IPS-20b (cell line): ENCODE results near the gene TBL1XR1.

Experiments used
- H3K27ac ChIP-seq: one replicate; pipeline ENCODE4 v1.5.1; 2013; ENCODE audit warnings: low read length
- H3K27me3 ChIP-seq: 2 replicates; pipeline ENCODE4 v1.6.1; 2013; ENCODE audit warnings: mild to moderate bottlenecking, low read length, inconsistent platforms; ENCODE audit not compliant: insufficient read depth
- H3K36me3 ChIP-seq: 2 replicates; pipeline ENCODE4 v1.6.1; 2013; ENCODE audit warnings: low read depth, mild to moderate bottlenecking, inconsistent platforms, low read length, moderate library complexity; ENCODE audit not compliant: insufficient read depth
- H3K4me1 ChIP-seq: 2 replicates; pipeline ENCODE4 v1.6.1; 2013; ENCODE audit warnings: mild to moderate bottlenecking, control low read depth, inconsistent platforms, low read length, moderate library complexity; ENCODE audit not compliant: insufficient read depth
- H3K4me3 ChIP-seq: 2 replicates; pipeline ENCODE4 v1.5.1; 2013; ENCODE audit warnings: mild to moderate bottlenecking, low read length, inconsistent platforms
- H3K9ac ChIP-seq: 2 replicates; pipeline ENCODE4 v1.6.1; 2013; ENCODE audit warnings: low read depth, mild to moderate bottlenecking, inconsistent platforms, low read length, moderate library complexity
- H3K9me3 ChIP-seq: 2 replicates; pipeline ENCODE4 v1.6.1; 2013; ENCODE audit warnings: mild to moderate bottlenecking, low read depth, low read length, inconsistent platforms; ENCODE audit not compliant: insufficient read depth

The TBL1XR1 gene

GRCh38 chr3:177069514-177070329, 127.6 kb downstream of the TBL1XR1 start:
- Histone ChIP-seq H3K4me3 (no peak overlapping the region), H3K4me1 (peaks cover 3% of the 10 kb centered on the region; the same call in 1 of the 2 replicates), H3K9ac (no peak overlapping the region), H3K36me3 (0 out of 2 replicates have a peak, but pooled peaks cover 3% of the 10 kb centered on the region), H3K27me3 (no peaks in the 10 kb centered on the region), H3K9me3 (no peaks in the 10 kb centered on the region), H3K27ac (no peak overlapping the region)

- no peaks in the 10 kb centered on the region; the same call in 1 of the 2 replicates for H3K4me1 ChIP-seq
Observed at GRCh38 chr3:177068967-177069366, 128.3 kb downstream of the TBL1XR1 start.

GRCh38 chr3:177066068-177066467, 131.2 kb downstream of the TBL1XR1 start:
- Histone ChIP-seq H3K4me1 (no peaks in the 10 kb centered on the region; the same call in 1 of the 2 replicates), H3K4me3 (no peak overlapping the region), H3K9ac (no peak overlapping the region), H3K27ac (no peak overlapping the region), H3K36me3 (0 out of 2 replicates have a peak, but pooled peaks cover 9% of the 10 kb centered on the region), H3K9me3 (no peaks in the 10 kb centered on the region), H3K27me3 (no peaks in the 10 kb centered on the region)

More at GRCh38 chr3:177068967-177069366, 128.3 kb downstream of the TBL1XR1 start:
- H3K27ac ChIP-seq = no peak overlapping the region
- H3K9ac ChIP-seq = no peak overlapping the region
- no peaks in the 10 kb centered on the region for H3K27me3 ChIP-seq
- H3K4me3 ChIP-seq = no peak overlapping the region
- H3K36me3 ChIP-seq = 0 out of 2 replicates have a peak, but pooled peaks cover 3% of the 10 kb centered on the region
- H3K9me3 ChIP-seq = no peaks in the 10 kb centered on the region

GRCh38 chr3:177065285-177066033, 131.8 kb downstream of the TBL1XR1 start:
- H3K27me3 ChIP-seq = no peaks in the 10 kb centered on the region
- H3K4me3 ChIP-seq = no peak overlapping the region
- no peak overlapping the region for H3K27ac ChIP-seq
- H3K9me3 ChIP-seq = no peaks in the 10 kb centered on the region
- no peaks in the 10 kb centered on the region; the same call in 1 of the 2 replicates for H3K4me1 ChIP-seq
- 0 out of 2 replicates have a peak, but pooled peaks cover 9% of the 10 kb centered on the region for H3K36me3 ChIP-seq
- no peak overlapping the region for H3K9ac ChIP-seq

- Histone ChIP-seq H3K4me3 (no peak overlapping the region), H3K27me3 (no peaks in the 10 kb centered on the region), H3K36me3 (0 out of 2 replicates have a peak, but pooled peaks cover 10% of the 10 kb centered on the region), H3K9me3 (no peaks in the 10 kb centered on the region), H3K4me1 (peaks cover under 1% of the 10 kb centered on the region), H3K9ac (no peak overlapping the region), H3K27ac (no peak overlapping the region)
Observed at GRCh38 chr3:177062052-177062732, 135.1 kb downstream of the TBL1XR1 start.

GRCh38 chr3:177061369-177061768, 135.9 kb downstream of the TBL1XR1 start:
- Histone ChIP-seq H3K36me3 (0 out of 2 replicates have a peak, but pooled peaks cover 10% of the 10 kb centered on the region), H3K27ac (no peak overlapping the region), H3K4me3 (no peak overlapping the region), H3K27me3 (no peaks in the 10 kb centered on the region), H3K9ac (no peak overlapping the region), H3K4me1 (peaks cover 2% of the 10 kb centered on the region), H3K9me3 (no peaks in the 10 kb centered on the region)

- Histone ChIP-seq H3K27ac (no peak overlapping the region), H3K9me3 (no peaks in the 10 kb centered on the region), H3K9ac (no peak overlapping the region), H3K36me3 (0 out of 2 replicates have a peak, but pooled peaks cover 10% of the 10 kb centered on the region), H3K27me3 (no peaks in the 10 kb centered on the region), H3K4me1 (peaks cover 6% of the 10 kb centered on the region), H3K4me3 (no peak overlapping the region)
Observed at GRCh38 chr3:177060492-177060891, 136.8 kb downstream of the TBL1XR1 start.

- no peaks in the 10 kb centered on the region for H3K27me3 ChIP-seq
- peaks cover 14% of the 10 kb centered on the region for H3K36me3 ChIP-seq
- H3K9me3 ChIP-seq = no peaks in the 10 kb centered on the region
- no peak overlapping the region for H3K9ac ChIP-seq
- H3K4me1 ChIP-seq = peaks cover 6% of the 10 kb centered on the region
- no peak overlapping the region for H3K4me3 ChIP-seq
- H3K27ac ChIP-seq = no peak overlapping the region
Observed at GRCh38 chr3:177058648-177059047, 138.6 kb downstream of the TBL1XR1 start.

GRCh38 chr3:177057768-177058167, 139.5 kb downstream of the TBL1XR1 start:
- peaks cover 23% of the 10 kb centered on the region for H3K36me3 ChIP-seq
- H3K4me3 ChIP-seq = no peak overlapping the region
- H3K4me1 ChIP-seq = peaks cover 6% of the 10 kb centered on the region
- no peaks in the 10 kb centered on the region for H3K9me3 ChIP-seq
- no peaks in the 10 kb centered on the region for H3K27me3 ChIP-seq
- H3K27ac ChIP-seq = no peak overlapping the region
- no peak overlapping the region for H3K9ac ChIP-seq

GRCh38 chr3:177056927-177057326, 140.4 kb downstream of the TBL1XR1 start:
- H3K27ac ChIP-seq = no peak overlapping the region
- peaks cover 6% of the 10 kb centered on the region for H3K4me1 ChIP-seq
- no peak overlapping the region for H3K4me3 ChIP-seq
- no peak overlapping the region for H3K9ac ChIP-seq
- peaks cover 25% of the 10 kb centered on the region for H3K36me3 ChIP-seq
- H3K27me3 ChIP-seq = no peaks in the 10 kb centered on the region
- H3K9me3 ChIP-seq = no peaks in the 10 kb centered on the region
